DOHH2 (cell line): ENCODE measurements around the gene KLK8.

Source experiments
- CTCF ChIP-seq: fragments of 200-600 bp; sonication (generic); IDR thresholded peaks from one replicate; pipeline ENCODE4 v1.5.1; 2014; ENCODE audit warnings: antibody characterized with exemption, mild to moderate bottlenecking, low read depth, low read length; ENCODE audit not compliant: poor library complexity, severe bottlenecking
- EZH2phosphoT487 ChIP-seq: fragments of 200-600 bp; sonication (generic); IDR thresholded peaks from 2 replicates; pipeline ENCODE4 v1.6.1; 2017; ENCODE audit warnings: borderline replicate concordance, mild to moderate bottlenecking, antibody characterized with exemption, low read length, moderate library complexity, mixed read lengths

- no peak for TF ChIP-seq CTCF
- no peak for TF ChIP-seq EZH2phosphoT487
These were observed 21.2 kb downstream of the KLK8 start for GRCh38 chr19:50980208-50980607.
